GM19328 (cell line): ENCODE results near the gene ITM2B.

Experiments
- ATAC-seq: cut with Tn5 transposase; IDR thresholded peaks from one replicate; pipeline ENCODE4 v1.9.1; 2021; ENCODE audit warnings: mild to moderate bottlenecking, moderate library complexity; ENCODE audit not compliant: unreplicated experiment

The ITM2B gene

DNA sequence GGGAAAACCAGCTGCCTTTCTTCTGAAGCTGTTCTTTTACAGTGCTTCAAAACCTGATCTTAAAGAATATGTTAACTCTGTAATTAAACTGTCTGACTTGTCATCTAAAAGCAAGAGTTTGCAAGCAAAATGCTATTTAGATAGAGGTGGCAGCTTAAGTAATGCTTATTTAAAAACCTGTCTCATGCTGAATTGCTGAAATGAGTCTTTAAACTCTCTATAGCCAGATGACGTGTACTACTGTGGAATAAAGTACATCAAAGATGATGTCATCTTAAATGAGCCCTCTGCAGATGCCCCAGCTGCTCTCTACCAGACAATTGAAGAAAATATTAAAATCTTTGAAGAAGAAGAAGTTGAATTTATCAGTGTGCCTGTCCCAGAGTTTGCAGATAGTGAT, 22.9 kb downstream of the ITM2B start:
- ATAC-seq, result no peak

GRCh38 chr13:48258002-48258401, 25.0 kb downstream of the ITM2B start:
- ATAC-seq, result no peak

- ATAC-seq, result no peak
Measured at GRCh38 chr13:48258430-48258829, 25.4 kb downstream of the ITM2B start.

- ATAC-seq, result no peak
Measured at GRCh38 chr13:48260970-48261369, 28.0 kb downstream of the ITM2B start.

DNA sequence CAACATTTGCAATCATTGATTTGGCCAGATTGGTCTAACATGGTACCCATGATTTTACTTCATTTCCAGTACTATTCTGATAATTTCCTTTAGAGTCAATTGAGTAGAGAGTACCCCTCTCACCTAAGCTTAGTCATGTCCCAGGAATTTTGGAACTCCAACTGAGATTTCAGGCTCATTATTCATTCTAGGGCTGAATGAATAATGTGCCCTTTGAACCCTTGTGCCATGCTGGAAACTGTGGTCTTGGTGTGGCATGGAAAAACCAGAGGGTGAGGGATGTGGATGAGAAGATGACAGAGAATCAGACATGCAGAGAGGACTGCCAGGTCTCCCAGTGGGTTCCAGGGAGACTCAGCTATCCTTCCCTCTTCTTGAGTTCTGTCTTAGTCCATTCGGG, 30.2 kb downstream of the ITM2B start:
- no peak for ATAC-seq

- ATAC-seq, result no peak
Measured at GRCh38 chr13:48264058-48264457, 31.1 kb downstream of the ITM2B start.

DNA sequence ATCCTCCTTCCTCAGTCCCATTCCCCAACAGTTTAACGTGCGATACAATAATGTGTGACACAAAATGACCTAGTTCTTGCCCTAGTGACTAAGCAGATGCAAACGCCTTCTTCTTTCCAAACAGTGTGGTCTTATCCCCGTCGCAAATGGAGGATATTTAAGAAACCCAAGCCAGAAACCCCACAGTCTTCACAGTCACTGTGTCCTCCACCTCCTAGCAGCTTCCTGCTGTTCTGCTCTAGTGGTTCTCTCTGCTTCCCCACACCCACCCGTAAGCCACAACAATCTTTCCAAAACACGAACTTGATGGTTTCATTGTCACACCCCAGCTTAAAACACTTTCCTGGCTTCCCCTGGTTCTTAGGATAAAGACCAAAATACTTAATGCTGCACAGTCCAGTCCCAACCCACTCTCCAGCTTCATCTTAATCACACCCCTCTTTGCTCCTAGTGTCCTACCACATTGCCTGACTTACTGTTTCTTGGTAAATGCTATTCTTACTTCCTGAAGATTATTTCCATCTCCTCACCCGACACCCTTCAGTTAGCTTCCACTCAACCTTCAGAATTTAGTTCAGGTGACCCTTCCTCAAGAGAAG, 32.3 kb downstream of the ITM2B start:
- ATAC-seq, result no peak

GRCh38 chr13:48266150-48266549, 33.1 kb downstream of the ITM2B start:
- ATAC-seq, result no peak

DNA sequence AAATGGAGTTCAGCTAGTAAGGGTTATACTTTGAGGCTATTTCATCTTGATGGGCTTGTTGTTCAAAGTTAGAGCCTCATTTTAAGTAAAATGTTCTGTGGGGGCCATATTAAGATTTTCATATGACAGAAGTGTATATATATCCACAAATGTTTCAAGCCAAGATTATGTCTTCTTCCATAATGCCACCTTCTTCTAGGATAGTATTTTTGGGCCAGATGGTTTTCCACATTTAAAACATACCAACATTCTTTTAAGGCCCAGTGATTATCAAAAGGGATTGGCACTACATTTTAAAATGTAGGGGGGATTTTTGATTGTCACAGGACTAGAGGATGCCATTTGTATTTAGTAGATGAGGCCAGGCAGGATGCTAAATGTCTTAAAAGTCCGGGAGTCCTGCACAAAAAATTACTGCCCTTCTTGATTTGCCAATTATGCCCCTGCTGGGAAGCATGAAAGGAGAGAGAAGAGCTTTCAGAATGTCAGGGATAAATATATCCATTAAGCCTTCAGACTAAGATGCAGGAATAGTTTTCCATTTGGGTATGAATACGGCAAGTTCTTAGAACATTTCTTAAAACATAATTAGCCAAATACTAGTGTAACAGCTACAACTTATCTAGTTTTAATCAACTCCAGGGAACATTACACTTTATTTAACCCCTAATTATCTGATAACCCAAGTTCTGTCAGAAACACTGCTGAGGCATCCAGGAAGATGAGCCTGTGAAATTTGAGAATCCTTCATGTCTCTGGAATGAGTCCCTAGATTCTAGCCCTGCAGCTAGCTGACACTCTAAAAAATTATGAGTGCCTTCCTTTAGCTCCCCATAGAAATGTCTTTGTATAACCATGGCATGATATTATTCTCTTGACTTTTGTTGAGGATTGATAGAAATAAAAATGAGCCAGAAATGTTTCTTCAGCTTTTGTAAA, 34.0 kb downstream of the ITM2B start:
- ATAC-seq, result no peak

DNA sequence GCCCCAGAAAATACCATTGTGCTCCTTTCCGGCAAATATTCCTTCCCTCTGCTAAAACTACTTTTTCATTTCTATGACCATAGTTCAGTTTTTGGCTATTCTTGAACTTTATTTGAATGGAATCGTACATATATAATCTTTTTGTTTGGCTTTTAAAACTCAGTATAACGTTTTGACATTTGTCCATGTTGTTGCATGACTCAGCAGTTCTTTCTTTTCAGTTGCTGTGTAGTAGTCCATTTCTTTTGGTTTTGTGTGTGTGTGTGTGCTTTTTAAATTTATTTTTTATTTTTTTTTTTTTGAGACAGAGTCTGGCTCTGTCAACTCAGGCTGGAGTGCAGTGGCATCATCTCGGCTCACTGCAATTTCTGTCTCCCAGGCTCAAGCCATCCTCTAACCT, 35.0 kb downstream of the ITM2B start:
- no peak for ATAC-seq

GRCh38 chr13:48273346-48273745, 40.3 kb downstream of the ITM2B start:
- ATAC-seq, result no peak

GRCh38 chr13:48275507-48275906, 42.5 kb downstream of the ITM2B start:
- ATAC-seq, result no peak

DNA sequence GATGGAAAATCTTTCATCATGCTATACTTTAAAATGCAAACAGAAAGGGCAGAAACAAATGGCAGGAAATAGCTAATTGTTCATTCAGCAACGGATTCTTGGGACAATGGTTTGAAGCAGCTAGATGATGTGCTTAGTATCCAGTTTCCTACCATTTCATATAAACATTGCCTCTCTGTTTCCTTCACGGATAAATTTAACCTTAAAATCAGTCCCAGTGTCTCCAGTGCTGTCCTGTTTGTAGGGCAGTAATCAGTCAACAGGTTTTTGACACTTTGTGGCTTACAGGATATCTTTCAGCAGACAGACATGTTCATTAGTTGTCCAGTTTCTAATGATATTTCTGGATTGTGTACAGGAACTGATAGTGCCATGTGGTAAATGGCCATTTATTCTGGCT, 45.8 kb downstream of the ITM2B start:
- no peak for ATAC-seq

DNA sequence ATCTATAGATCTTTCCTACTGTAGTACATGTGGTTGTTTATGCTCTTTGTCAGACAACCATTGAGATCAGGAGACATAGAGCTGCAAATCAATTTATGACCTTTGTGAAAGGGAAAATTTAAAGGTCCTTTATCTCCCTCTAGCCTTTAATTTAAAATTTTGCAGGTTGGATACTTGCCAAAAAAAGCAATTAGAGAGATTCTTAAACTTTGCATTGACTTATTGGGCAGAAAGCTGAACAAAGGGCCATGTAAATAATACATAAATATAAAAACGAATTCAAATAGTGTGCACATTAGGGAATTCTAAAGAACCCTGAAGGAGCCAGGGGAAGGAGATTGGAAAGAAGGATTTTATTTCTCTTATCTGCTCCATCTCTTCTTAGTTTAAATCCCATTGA, 48.5 kb downstream of the ITM2B start:
- ATAC-seq, result no peak

- ATAC-seq, result no peak
Measured at GRCh38 chr13:48291730-48292129, 58.7 kb downstream of the ITM2B start.

DNA sequence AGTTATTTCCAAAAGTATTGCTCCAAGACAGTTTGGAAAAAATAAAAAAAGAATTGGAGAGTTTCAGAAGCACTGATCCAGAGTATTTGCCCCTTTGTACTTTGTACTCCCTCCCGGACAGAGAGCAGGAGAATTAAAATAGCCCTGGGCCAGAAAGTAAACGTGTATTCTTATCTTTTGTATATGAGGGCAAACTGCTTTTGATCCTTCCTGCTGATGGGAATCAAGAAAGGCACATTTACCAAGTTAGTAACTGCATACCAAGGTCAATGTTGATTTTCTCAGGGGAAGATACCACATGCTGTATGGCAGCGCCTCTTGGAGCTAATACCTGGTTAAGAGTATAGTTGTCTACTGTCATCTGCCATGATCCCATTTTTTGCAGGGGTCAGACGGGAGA, 59.6 kb downstream of the ITM2B start:
- ATAC-seq, result no peak

GRCh38 chr13:48294653-48295052, 61.6 kb downstream of the ITM2B start:
- no peak for ATAC-seq

DNA sequence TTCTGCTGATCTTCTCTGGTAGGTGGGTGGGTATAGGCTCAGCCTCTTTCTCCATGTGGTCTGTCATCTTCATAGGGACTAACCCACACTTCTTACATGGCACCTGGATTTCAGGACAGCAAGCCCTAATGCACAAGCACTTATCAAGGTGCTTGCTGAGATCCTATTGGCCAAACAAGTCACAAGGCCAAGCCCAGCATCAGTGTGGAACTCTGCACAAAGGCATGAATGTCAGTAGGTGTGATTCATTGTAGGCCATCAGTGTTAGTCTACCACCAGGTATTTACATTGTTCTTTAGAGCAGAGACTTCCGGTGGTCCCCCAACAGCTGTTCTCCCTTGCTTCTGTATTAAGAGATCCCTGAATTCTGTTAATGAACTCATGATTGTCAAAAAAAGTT, 62.3 kb downstream of the ITM2B start:
- ATAC-seq, result no peak

DNA sequence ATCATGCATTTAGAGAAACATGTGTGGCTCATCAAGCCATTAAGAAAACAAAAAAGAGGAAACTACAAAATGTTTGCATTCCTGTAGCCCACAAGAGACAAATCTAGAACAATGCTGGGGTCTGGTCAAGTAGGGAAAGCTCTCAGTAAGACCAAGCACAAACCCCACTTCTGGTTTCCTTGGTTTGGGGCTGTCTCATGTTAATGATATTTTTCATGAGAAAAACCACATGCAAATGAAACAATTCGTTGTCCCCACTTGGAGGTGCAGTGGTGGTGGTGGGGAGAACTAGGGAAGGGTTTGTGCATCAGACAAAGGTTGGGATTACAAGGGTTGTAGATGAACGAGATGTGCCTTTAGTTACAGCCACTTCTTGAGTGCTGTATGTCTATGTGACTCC, 63.5 kb downstream of the ITM2B start:
- no peak for ATAC-seq

DNA sequence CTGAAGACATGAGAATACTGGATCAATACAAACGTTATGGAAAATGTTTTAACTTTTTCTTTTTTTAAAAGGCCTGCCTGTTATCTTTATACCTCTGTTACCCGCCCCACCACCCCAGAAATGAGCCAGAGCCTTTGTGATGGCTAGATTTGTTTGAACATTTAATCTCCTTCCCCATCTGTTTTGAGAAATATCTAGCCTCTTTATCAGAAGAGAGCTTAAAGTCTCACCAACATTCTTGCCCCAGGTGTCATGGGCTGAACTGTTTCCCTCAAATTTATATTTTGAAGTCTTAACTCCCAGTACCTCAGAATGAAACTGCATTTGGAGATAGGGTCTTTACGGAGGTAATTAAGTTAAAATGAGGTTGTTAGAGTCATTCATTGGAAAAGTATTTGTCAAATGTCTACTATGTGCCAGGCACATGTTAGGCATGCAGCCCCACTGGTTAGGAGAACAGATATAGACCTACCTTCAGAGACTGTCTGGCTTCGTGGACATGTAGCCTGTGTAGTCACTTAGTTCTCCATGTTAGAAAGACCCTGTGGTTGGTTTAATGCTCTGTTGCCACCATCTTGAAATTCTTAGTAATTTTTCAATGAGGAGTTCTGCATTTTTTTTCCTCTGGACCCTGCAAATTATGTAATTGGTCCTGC, 64.3 kb downstream of the ITM2B start:
- ATAC-seq, result no peak

GRCh38 chr13:48299591-48299990, 66.6 kb downstream of the ITM2B start:
- ATAC-seq, result no peak

DNA sequence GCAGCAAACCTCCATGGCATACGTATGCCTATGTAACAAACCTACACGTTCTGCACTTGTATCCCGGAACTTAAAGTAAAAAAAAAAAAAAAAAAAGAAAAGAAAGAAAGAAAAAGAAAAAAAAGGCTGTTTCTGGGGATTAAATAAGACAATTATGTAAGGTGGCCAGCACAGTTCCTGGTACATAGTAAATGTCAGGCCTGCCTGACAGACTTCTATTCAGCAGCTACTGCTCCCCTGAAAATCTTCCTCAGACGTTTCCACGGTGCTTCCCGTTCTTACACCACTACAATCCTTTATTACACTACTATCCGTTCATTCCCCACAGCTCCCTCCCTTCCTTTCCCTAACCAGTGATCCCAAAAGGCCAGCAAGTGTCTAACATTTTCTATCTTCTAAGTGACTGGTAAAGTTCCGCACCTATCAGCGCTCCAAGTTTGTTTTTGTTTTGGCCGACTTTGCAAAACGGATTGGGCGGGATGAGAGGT, 69.9 kb downstream of the ITM2B start:
- peak; percentile 4 for ATAC-seq
